K562 (cell line): ENCODE data around the gene CHERP. TPM values are rescaled to one million over a fixed set of nuclear protein-coding genes. Genes with fewer than 3 reads are reported as not detected.

Source experiments
- C11orf30 ChIP-seq: fragments of 450-650 bp; IDR thresholded peaks from 2 replicates; pipeline ENCODE4 v1.6.1; 2016; ENCODE audit warnings: low read depth, mild to moderate bottlenecking
- E2F6 ChIP-seq, 2 experiments: IDR thresholded peaks; 2 replicates each; pipeline ENCODE4 v1.6.1; 2011; ENCODE audit warnings: borderline replicate concordance in 1 of 2, control low read depth in 1 of 2, low read depth in 1 of 2, low read length in 1 of 2, mild to moderate bottlenecking in 1 of 2, mixed read lengths in 1 of 2, moderate library complexity in 1 of 2; ENCODE audit not compliant: insufficient read depth in 1 of 2, insufficient read length in 1 of 2, poor library complexity in 1 of 2, severe bottlenecking in 1 of 2; ENCODE audit errors: extremely low read depth in 1 of 2
- FOXM1 ChIP-seq, 2 experiments: fragments of 450-650 bp in 1 of 2; sonication (generic) in 1 of 2; formaldehyde crosslinking in 1 of 2; IDR thresholded peaks; 2 replicates each; pipeline versions ENCODE4 v1.6.1 to v1.9.0; 2017 to 2022; ENCODE audit warnings: low read depth in 2 of 2, mild to moderate bottlenecking in 2 of 2, missing genetic modification reagents in 1 of 2, moderate library complexity in 1 of 2
- FOXP4 ChIP-seq: sonication (generic); formaldehyde crosslinking; IDR thresholded peaks from 2 replicates; pipeline ENCODE4 v1.8.0; 2022; ENCODE audit warnings: mild to moderate bottlenecking, missing genetic modification reagents, borderline replicate concordance
- JUN ChIP-seq, 2 experiments: sonication (generic) in 1 of 2; formaldehyde crosslinking in 1 of 2; IDR thresholded peaks; 2 replicates each; pipeline versions ENCODE4 v1.6.1 to v1.8.0; 2012 to 2022; ENCODE audit warnings: borderline replicate concordance in 2 of 2, mild to moderate bottlenecking in 2 of 2, improper control_type of control experiment in 1 of 2, low read depth in 1 of 2, low read length in 1 of 2, missing genetic modification reagents in 1 of 2
- MED1 ChIP-seq: sonication (generic); formaldehyde crosslinking; IDR thresholded peaks from 2 replicates; pipeline ENCODE4 v1.8.1; 2023; ENCODE audit warnings: missing genetic modification reagents, borderline replicate concordance
- PRDM10 ChIP-seq: fragments of 450-650 bp; IDR thresholded peaks from 2 replicates; pipeline ENCODE4 v1.6.1; 2018; ENCODE audit not compliant: partially characterized antibody
- SETDB1 ChIP-seq: IDR thresholded peaks from one replicate; pipeline ENCODE4 v1.6.1; 2012; ENCODE audit warnings: low read length, control low read depth, inconsistent platforms
- THRB ChIP-seq: fragments of 450-650 bp; formaldehyde crosslinking; conservative IDR thresholded peaks from 2 replicates; pipeline ENCODE4 v1.4.0; 2022; ENCODE audit warnings: mild to moderate bottlenecking, missing genetic modification characterization
- ZBED1 ChIP-seq: IDR thresholded peaks from 2 replicates; pipeline ENCODE4 v1.6.1; 2014
- polyA plus RNA-seq, 8 experiments: library from polyadenylated mRNA; depleted of rRNA in 4 of 8; stranded (reverse) in 5 of 8; unstranded in 3 of 8; fragments of >200 nt; fragmentation: Nextera tagmentation in 2 of 8; fragmentation: Illumina TruSeq in 1 of 8; extraction: Ambion mirVana in 2 of 8; extraction: Trizol in 1 of 8; gene quantifications; 2 replicates each; pipeline versions ENCODE4 v1.2.1 to v1.2.3, GENCODE V29; 2011 to 2014; ENCODE audit warnings: inconsistent platforms in 1 of 8, missing spikeins in 1 of 8
- total RNA-seq, 7 experiments: library from RNA; depleted of rRNA in 6 of 7; stranded (reverse); fragments of >200 nt in 6 of 7; fragmentation: Illumina TruSeq in 2 of 7; extraction: Trizol in 2 of 7; gene quantifications; 2 replicates each; pipeline versions ENCODE4 v1.2.1 to v1.2.3, GENCODE V29; 2011 to 2021; ENCODE audit warnings: low replicate concordance in 1 of 7
- TF ChIP-seq, protein P1 (sequence below): sonication (generic); formaldehyde crosslinking; IDR thresholded peaks from 2 replicates; pipeline ENCODE4 v1.8.1; 2023; ENCODE audit warnings: mild to moderate bottlenecking, missing genetic modification reagents
- TF ChIP-seq, protein P2 (sequence below): fragments of 200-800 bp; sonication (Bioruptor generic); IDR thresholded peaks from 2 replicates; pipeline ENCODE4 v1.6.1; 2017; ENCODE audit warnings: missing genetic modification characterization, missing compliant biosample characterization

Gene CHERP
- total and polyA plus RNA-seq, 9 of the 15 experiments (the other 6 are each of a cell fraction or from before 2014, with no cell fraction given) = 0.60 to 85.1 (median 7.8) TPM

DNA sequence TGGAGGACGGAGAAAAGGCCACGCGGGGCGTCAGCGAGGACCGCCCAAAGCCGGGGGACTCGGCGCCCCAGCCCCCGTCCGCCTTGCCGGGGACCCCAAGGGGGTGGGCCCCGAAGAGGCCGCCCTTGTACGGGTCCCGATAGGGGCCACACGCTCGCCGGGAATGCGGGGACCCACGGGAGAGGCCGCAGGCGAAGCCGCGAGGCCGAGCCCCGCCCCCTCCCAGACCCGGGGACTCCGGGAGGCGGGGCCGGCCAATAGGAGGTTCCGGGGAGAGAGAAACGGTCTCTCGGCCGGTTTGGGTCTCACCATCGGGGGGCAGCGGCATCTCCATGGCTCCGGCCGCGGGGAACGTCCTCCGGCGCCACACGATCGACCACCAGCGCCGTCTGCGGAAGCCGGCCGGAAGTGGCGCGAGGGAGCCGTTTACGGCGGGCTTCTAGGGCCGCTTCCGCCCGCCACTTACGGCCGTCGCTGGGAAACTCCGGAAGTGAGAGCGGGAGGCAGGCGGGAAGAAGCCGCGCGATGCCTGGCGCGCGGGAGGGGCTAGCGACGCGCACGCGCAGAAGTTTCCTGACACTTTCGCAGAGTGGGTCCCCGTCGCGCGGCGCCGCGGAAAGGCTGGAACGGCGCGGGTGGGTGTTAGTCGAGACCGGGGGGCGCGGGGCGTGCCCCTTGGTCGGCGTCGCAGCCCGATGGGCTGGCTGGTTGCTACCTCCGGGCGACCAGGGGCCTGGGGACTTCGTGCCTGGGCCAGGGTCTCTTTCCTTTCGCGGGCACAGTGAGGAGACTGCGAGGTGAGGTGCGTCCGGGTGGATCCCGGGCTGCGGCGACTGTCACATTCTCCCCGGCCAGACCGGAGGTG is at the start of gene CHERP (continued):
- no peak for TF ChIP-seq PRDM10
- TF ChIP-seq FOXM1 (IDR thresholded peaks at IDR 0.05; ENCODE audit: low read depth) = no peak
- no peak for TF ChIP-seq FOXM1 (CRISPR knock-in tag; IDR thresholded peaks at IDR 0.05; ENCODE audit: low read depth)
- no peak for TF ChIP-seq FOXP4 (CRISPR knock-in tag)
- no peak for TF ChIP-seq MED1 (CRISPR knock-in tag)
- TF ChIP-seq THRB (CRISPR knock-in tag) = no peak
- TF ChIP-seq E2F6 (IDR thresholded peaks at IDR 0.05; ENCODE audit: borderline replicate concordance in 1 of 2, extremely low read depth in 1 of 2, insufficient read depth in 1 of 2, insufficient read length in 1 of 2, low read depth in 1 of 2, low read length in 1 of 2, poor library complexity in 1 of 2, severe bottlenecking in 1 of 2) = peak; percentile 81 to 97
- 0 out of 2 replicates have a peak, but pooled peaks have one; percentile 25 for TF ChIP-seq JUN (IDR thresholded peaks at IDR 0.05; ENCODE audit: borderline replicate concordance, low read depth, low read length)
- no peak for TF ChIP-seq JUN (CRISPR knock-in tag; IDR thresholded peaks at IDR 0.05; ENCODE audit: borderline replicate concordance)
- TF ChIP-seq, protein P1, sequence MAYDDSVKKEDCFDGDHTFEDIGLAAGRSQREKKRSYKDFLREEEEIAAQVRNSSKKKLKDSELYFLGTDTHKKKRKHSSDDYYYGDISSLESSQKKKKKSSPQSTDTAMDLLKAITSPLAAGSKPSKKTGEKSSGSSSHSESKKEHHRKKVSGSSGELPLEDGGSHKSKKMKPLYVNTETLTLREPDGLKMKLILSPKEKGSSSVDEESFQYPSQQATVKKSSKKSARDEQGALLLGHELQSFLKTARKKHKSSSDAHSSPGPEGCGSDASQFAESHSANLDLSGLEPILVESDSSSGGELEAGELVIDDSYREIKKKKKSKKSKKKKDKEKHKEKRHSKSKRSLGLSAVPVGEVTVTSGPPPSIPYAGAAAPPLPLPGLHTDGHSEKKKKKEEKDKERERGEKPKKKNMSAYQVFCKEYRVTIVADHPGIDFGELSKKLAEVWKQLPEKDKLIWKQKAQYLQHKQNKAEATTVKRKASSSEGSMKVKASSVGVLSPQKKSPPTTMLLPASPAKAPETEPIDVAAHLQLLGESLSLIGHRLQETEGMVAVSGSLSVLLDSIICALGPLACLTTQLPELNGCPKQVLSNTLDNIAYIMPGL (CRISPR knock-in tag) = no peak
- no peak for TF ChIP-seq SETDB1
- no peak for TF ChIP-seq ZBED1
- TF ChIP-seq, protein P2, sequence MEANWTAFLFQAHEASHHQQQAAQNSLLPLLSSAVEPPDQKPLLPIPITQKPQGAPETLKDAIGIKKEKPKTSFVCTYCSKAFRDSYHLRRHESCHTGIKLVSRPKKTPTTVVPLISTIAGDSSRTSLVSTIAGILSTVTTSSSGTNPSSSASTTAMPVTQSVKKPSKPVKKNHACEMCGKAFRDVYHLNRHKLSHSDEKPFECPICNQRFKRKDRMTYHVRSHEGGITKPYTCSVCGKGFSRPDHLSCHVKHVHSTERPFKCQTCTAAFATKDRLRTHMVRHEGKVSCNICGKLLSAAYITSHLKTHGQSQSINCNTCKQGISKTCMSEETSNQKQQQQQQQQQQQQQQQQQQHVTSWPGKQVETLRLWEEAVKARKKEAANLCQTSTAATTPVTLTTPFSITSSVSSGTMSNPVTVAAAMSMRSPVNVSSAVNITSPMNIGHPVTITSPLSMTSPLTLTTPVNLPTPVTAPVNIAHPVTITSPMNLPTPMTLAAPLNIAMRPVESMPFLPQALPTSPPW (CRISPR knock-in tag) = peak; percentile 79
- TF ChIP-seq C11orf30 = peak; percentile 76
